Measurements from ENCODE around the gene NDRG2. TPM values are rescaled to one million over a fixed set of nuclear protein-coding genes. Genes with fewer than 3 reads are reported as not detected.

The NDRG2 gene
- total and polyA plus RNA-seq, 12 donors: 242 to 420 (median 293) TPM

GRCh38 chr14:20982646-20983369 lies 42.1 kb downstream of the NDRG2 start:
- Histone ChIP-seq H3K27ac (no peak overlapping the region), H3K36me3 (no peaks in the 10 kb centered on the region), H3K9me3 (no peaks in the 10 kb centered on the region), H3K27me3 (no peaks in the 10 kb centered on the region), H3K4me1 (peaks cover 0 to 17% (median 0%) of the 10 kb centered on the region in 9 donors), H3K4me3 (no peak overlapping the region)
- ATAC-seq (no peak), DNase-seq (no peak)
- 77 to 80% methylated on average over 2 of the region's 2 CpGs for WGBS, 2 donors
- intact Hi-C loops (cut with DNase I): no loop called here
- TF ChIP-seq CTCF (IDR thresholded peaks at IDR 0.05): no peak

- Histone ChIP-seq H3K9me3 (no peaks in the 10 kb centered on the region), H3K27ac (no peak overlapping the region), H3K4me1 (peaks cover 0 to 2% (median 0%) of the 10 kb centered on the region in 9 donors), H3K27me3 (no peaks in the 10 kb centered on the region), H3K36me3 (no peaks in the 10 kb centered on the region), H3K4me3 (no peak overlapping the region)
- ATAC-seq (no peak), DNase-seq (no peak)
- WGBS, 2 donors: 71 to 75% methylated on average over 1 of the region's 1 CpG
- intact Hi-C loops (cut with DNase I): no loop called here
- TF ChIP-seq CTCF (IDR thresholded peaks at IDR 0.05): no peak
Measured at GRCh38 chr14:20980906-20981305, 44.0 kb downstream of the NDRG2 start.

- Histone ChIP-seq H3K4me1 (no peaks in the 10 kb centered on the region), H3K4me3 (no peak overlapping the region), H3K36me3 (no peaks in the 10 kb centered on the region), H3K9me3 (no peaks in the 10 kb centered on the region), H3K27me3 (no peaks in the 10 kb centered on the region), H3K27ac (no peak overlapping the region)
- ATAC-seq: no peak
- 64 to 81% methylated on average over 1 of the region's 1 CpG for WGBS, 2 donors
- no peak for TF ChIP-seq CTCF (IDR thresholded peaks at IDR 0.05)
- intact Hi-C loops (cut with DNase I): loop anchor here in 5 of 10 donors (10.0 kb wide), 2 partner anchors 124 to 284 kb away; no protein-coding TSS in a partner anchor
- DNase-seq: no peak
Measured at GRCh38 chr14:20978687-20979086, 46.2 kb downstream of the NDRG2 start.

GRCh38 chr14:20976291-20976690 lies 48.6 kb downstream of the NDRG2 start:
- 100% methylated on average over 1 of the region's 1 CpG for WGBS, 2 donors
- no peak for TF ChIP-seq CTCF (IDR thresholded peaks at IDR 0.05)
- intact Hi-C loops (cut with DNase I): loop anchor here in 5 of 10 donors (10.0 kb wide), 2 partner anchors 121 to 281 kb away; no protein-coding TSS in a partner anchor
- Histone ChIP-seq H3K36me3 (no peaks in the 10 kb centered on the region), H3K4me1 (peaks cover 0 to 7% (median 3%) of the 10 kb centered on the region in 9 donors), H3K27me3 (no peaks in the 10 kb centered on the region), H3K9me3 (no peaks in the 10 kb centered on the region), H3K27ac (no peak overlapping the region), H3K4me3 (no peak overlapping the region)
- ATAC-seq (no peak), DNase-seq (no peak)

All from heart right ventricle (tissue), 16 donors.